Glomerular visceral epithelial cell (primary cell): Measurements from ENCODE around the gene PLIN5.
A peak's percentile ranks its signal among the peaks of the same experiment; 100 is the strongest.

Source experiments
- DNase-seq: peaks from one replicate; pipeline ENCODE4 v3.0.0-alpha.2; 2016; ENCODE audit errors: extremely low spot score

The PLIN5 gene

GRCh38 chr19:4534836-4535658 lies at the start of gene PLIN5:
PLIN5 (minus strand) TSS chr19:4535224; CDS start chr19:4534074, 1,150 bp downstream.
- peak; percentile 61 for DNase-seq

- no peak for DNase-seq
Observed at GRCh38 chr19:4583961-4584669, 49.1 kb upstream of the PLIN5 start.

GRCh38 chr19:4582980-4583842 lies 48.2 kb upstream of the PLIN5 start:
- peak; percentile 76 for DNase-seq

GRCh38 chr19:4581666-4582553 lies 46.9 kb upstream of the PLIN5 start:
- peak; percentile 64 for DNase-seq

- no peak for DNase-seq
Observed at GRCh38 chr19:4580961-4581665, 46.1 kb upstream of the PLIN5 start.

GRCh38 chr19:4580021-4580901 lies 45.2 kb upstream of the PLIN5 start:
- DNase-seq: no peak

GRCh38 chr19:4579389-4579788 lies 44.4 kb upstream of the PLIN5 start:
- DNase-seq: no peak

- no peak for DNase-seq
Observed at GRCh38 chr19:4578552-4579248, 43.7 kb upstream of the PLIN5 start.

GRCh38 chr19:4577020-4577782 lies 42.2 kb upstream of the PLIN5 start:
- DNase-seq: no peak

GRCh38 chr19:4576016-4576933 lies 41.3 kb upstream of the PLIN5 start:
- peak; percentile 69 for DNase-seq

- peak; percentile 95 for DNase-seq
Observed at GRCh38 chr19:4575267-4576015, 40.4 kb upstream of the PLIN5 start.

- DNase-seq: no peak
Observed at GRCh38 chr19:4573682-4574081, 38.7 kb upstream of the PLIN5 start.

GRCh38 chr19:4571305-4571917 lies 36.4 kb upstream of the PLIN5 start:
- no peak for DNase-seq

- no peak for DNase-seq
Observed at GRCh38 chr19:4570916-4571304, 35.9 kb upstream of the PLIN5 start.

- no peak for DNase-seq
Observed at GRCh38 chr19:4570402-4570801, 35.4 kb upstream of the PLIN5 start.

- DNase-seq: no peak
Observed at GRCh38 chr19:4568886-4569285, 33.9 kb upstream of the PLIN5 start.
